DMS79 treated with DMSO at 0.1 percent for 48 hours (cell line): ENCODE data around the gene HMGCS1.
"Not testable (repeated sequence)": the region's sequence is repeated elsewhere in the genome, so short reads cannot be mapped to it uniquely, and the experiment has no call there.

Experiments
- DNase-seq: peaks from one replicate; lab custom pipeline; 2025; lab: John Stamatoyannopoulos, UW

The HMGCS1 gene

GRCh38 chr5:43273552-43273951 is 39.7 kb downstream of the HMGCS1 start:
- DNase-seq = no peak

GRCh38 chr5:43270645-43271044 is 42.6 kb downstream of the HMGCS1 start:
- DNase-seq = no peak

GRCh38 chr5:43268188-43268820 is 44.9 kb downstream of the HMGCS1 start:
- no peak for DNase-seq

GRCh38 chr5:43262269-43262668 is 50.9 kb downstream of the HMGCS1 start:
- DNase-seq = not testable (repeated sequence)

GRCh38 chr5:43258116-43258515 is 55.1 kb downstream of the HMGCS1 start:
- no peak for DNase-seq

- DNase-seq = no peak
Measured at GRCh38 chr5:43256261-43256966, 56.8 kb downstream of the HMGCS1 start.

GRCh38 chr5:43255704-43256103 is 57.5 kb downstream of the HMGCS1 start:
- DNase-seq = no peak

GRCh38 chr5:43251754-43252153 is 61.5 kb downstream of the HMGCS1 start:
- no peak for DNase-seq

- no peak for DNase-seq
Measured at GRCh38 chr5:43245724-43246385, 67.4 kb downstream of the HMGCS1 start.

GRCh38 chr5:43244823-43245565 is 68.2 kb downstream of the HMGCS1 start:
- DNase-seq = no peak

- DNase-seq = no peak
Measured at GRCh38 chr5:43243270-43243669, 69.9 kb downstream of the HMGCS1 start.

- DNase-seq = no peak
Measured at GRCh38 chr5:43242196-43242595, 71.0 kb downstream of the HMGCS1 start.
